GM21737 (cell line): ENCODE measurements around the gene ACD.
A peak's percentile ranks its signal among the peaks of the same experiment; 100 is the strongest.

Experiments used
- ATAC-seq: cut with Tn5 transposase; IDR thresholded peaks from one replicate; pipeline ENCODE4 v1.9.1; 2021; ENCODE audit warnings: mild to moderate bottlenecking, moderate library complexity; ENCODE audit not compliant: unreplicated experiment

Gene ACD

GRCh38 chr16:67676516-67676915 is 16.5 kb upstream of the ACD start:
- no peak for ATAC-seq

- ATAC-seq = no peak
Observed at GRCh38 chr16:67675999-67676398, 15.9 kb upstream of the ACD start.

- ATAC-seq = no peak
Observed at GRCh38 chr16:67675579-67675935, 15.5 kb upstream of the ACD start.

GRCh38 chr16:67674851-67675578 is 15.0 kb upstream of the ACD start:
- ATAC-seq = no peak

- ATAC-seq = no peak
Observed at GRCh38 chr16:67673712-67674580, 13.9 kb upstream of the ACD start.

- ATAC-seq = no peak
Observed at GRCh38 chr16:67672739-67673662, 12.9 kb upstream of the ACD start.

GRCh38 chr16:67672306-67672705 is 12.2 kb upstream of the ACD start:
- no peak for ATAC-seq

- no peak for ATAC-seq
Observed at GRCh38 chr16:67669499-67670101, 9.5 kb upstream of the ACD start.

- no peak for ATAC-seq
Observed at GRCh38 chr16:67668495-67669157, 8.6 kb upstream of the ACD start.

GRCh38 chr16:67667817-67668494 is 7.9 kb upstream of the ACD start:
- ATAC-seq = peak; percentile 60

- no peak for ATAC-seq
Observed at GRCh38 chr16:67667453-67667816, 7.4 kb upstream of the ACD start.

- ATAC-seq = peak; percentile 42
Observed at GRCh38 chr16:67666559-67667452, 6.7 kb upstream of the ACD start, which contains the start of the genes C16orf86 and ENKD1. C16orf86 (plus strand) TSS chr16:67666814; CDS start chr16:67666971, 157 bp downstream. ENKD1 (minus strand) TSS chr16:67666750; CDS start chr16:67666442, 308 bp downstream.

- ATAC-seq = no peak
Observed at GRCh38 chr16:67666032-67666551, 6.0 kb upstream of the ACD start.

- ATAC-seq = no peak
Observed at GRCh38 chr16:67665598-67665997, 5.5 kb upstream of the ACD start.

- ATAC-seq = no peak
Observed at GRCh38 chr16:67664871-67665270, 4.8 kb upstream of the ACD start.

GRCh38 chr16:67664258-67664657 is 4.2 kb upstream of the ACD start:
- ATAC-seq = no peak

- ATAC-seq = no peak
Observed at GRCh38 chr16:67663877-67664222, 3.8 kb upstream of the ACD start.

GRCh38 chr16:67663151-67663876 is 3.3 kb upstream of the ACD start:
- no peak for ATAC-seq
